Measurements from ENCODE around the gene PARP12.

PARP12 gene

DNA sequence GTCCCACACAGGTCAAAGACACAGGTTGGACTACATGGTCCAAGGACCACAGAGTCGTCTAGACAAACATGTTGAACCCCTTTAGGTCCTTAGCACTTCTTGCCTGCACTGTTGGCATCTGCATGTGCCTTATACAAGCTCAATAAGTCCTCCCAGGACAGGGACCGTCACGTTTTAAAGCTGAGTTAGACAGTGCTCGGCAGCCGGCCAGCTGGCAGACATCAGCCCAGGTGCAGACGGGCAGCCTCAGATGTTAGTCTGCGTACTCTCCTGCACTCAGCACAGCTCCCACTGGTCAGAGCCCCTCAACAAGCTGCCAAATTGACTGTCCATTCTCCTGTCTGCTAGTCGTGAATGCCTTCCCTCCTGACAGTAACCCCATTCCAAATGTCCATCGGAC is 34.9 kb downstream of the PARP12 start:
- TF ChIP-seq, protein P1, sequence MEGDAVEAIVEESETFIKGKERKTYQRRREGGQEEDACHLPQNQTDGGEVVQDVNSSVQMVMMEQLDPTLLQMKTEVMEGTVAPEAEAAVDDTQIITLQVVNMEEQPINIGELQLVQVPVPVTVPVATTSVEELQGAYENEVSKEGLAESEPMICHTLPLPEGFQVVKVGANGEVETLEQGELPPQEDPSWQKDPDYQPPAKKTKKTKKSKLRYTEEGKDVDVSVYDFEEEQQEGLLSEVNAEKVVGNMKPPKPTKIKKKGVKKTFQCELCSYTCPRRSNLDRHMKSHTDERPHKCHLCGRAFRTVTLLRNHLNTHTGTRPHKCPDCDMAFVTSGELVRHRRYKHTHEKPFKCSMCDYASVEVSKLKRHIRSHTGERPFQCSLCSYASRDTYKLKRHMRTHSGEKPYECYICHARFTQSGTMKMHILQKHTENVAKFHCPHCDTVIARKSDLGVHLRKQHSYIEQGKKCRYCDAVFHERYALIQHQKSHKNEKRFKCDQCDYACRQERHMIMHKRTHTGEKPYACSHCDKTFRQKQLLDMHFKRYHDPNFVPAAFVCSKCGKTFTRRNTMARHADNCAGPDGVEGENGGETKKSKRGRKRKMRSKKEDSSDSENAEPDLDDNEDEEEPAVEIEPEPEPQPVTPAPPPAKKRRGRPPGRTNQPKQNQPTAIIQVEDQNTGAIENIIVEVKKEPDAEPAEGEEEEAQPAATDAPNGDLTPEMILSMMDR (IDR thresholded peaks at IDR 0.05; ENCODE audit: low read depth, low read length) = no peak
- no peak for DNase-seq (ENCODE audit: extremely low read depth, low read depth)

DNA sequence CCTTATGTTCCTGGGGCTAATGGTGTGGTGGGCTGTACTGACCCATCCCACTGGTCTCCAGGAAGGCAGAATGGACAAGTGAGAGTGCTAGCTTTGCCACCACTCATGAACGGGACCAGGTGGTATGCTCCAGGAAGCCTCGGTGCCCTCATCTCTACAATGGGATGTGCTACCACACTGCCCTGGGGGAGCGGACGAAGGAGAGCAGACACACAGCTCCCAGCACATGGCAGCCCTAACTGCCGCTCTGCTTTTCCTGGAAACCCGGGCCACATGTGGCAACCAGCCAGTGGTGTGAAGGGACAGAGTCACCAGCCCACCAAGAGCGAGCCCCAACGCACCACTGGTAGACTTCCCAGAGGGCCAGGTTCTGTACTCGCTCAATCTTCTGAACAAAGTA is 35.8 kb downstream of the PARP12 start:
- DNase-seq (ENCODE audit: extremely low read depth, low read depth) = no peak
- TF ChIP-seq, protein P1 (IDR thresholded peaks at IDR 0.05; ENCODE audit: low read depth, low read length) = no peak

DNA sequence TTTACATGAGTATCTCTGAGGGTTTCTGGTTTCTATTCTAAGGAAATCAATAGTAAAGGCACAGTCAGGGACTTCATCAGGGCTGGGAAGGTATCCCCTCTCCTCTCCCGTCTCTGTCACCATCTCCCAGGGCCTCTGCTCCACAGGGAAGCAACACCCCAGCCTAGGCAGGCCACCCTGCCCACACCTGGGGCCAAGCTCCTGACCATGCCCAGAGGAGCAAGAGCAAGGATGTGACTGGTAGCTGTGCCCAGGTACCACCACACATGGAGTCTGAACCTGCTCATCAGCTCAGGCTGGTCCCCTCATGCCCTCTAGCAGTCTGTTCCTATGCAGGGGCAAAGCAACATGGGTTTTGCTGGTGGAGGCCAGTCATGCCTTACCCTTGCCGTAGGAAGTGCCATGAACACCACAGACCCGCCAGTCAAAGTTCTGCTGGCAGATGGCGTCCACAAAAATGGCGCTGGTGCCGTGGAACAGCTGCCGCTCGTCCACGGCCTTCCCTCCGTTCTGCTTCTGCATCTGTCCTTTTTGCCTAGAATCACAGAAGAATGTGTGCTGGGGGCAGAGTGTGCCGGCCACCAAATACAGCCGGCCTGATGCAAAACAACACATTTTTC is 36.8 kb downstream of the PARP12 start:
- no peak for DNase-seq (ENCODE audit: extremely low read depth, low read depth)
- TF ChIP-seq, protein P1 (IDR thresholded peaks at IDR 0.05; ENCODE audit: low read depth, low read length) = no peak

DNA sequence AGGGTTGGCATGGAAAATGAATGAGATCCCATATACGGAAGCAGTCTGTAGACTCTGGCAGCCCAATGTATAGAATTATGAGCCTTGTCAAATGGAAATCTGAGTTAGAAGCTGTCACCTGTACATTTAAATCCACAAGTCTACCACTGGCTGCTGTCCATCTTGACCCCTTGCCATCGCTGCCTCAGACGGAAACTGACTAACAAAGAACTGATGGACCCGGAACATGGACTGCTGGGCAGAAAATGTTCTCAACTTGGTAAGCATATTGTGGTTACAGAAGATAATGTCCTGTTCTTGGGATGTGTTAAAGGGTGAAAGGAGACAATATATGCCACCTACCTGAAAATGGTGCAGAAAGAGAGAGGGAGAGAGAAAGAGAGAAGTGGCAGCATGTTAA is 37.5 kb downstream of the PARP12 start:
- TF ChIP-seq, protein P1 (IDR thresholded peaks at IDR 0.05; ENCODE audit: low read depth, low read length) = no peak
- DNase-seq (ENCODE audit: extremely low read depth, low read depth) = no peak

DNA sequence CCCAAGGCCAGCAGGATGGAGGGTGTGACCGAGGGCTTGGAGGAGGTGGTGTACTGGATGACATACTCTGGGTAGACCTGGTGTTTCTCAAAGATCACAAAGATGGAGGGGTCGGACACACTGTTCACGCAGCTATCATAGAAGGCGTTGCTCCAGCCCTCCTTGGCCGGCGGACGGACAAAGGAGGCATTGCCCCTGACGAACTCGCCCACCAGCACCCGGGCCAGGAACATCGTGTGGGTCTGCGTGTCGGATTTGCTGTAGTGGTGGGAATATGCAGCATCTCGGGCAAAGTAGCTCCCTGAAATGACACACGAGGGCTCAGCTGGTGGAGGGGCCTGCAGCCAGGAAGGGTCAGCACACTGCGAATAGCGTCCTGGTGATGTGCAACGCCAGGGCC is 38.2 kb downstream of the PARP12 start:
- TF ChIP-seq, protein P1 (IDR thresholded peaks at IDR 0.05; ENCODE audit: low read depth, low read length) = no peak

DNA sequence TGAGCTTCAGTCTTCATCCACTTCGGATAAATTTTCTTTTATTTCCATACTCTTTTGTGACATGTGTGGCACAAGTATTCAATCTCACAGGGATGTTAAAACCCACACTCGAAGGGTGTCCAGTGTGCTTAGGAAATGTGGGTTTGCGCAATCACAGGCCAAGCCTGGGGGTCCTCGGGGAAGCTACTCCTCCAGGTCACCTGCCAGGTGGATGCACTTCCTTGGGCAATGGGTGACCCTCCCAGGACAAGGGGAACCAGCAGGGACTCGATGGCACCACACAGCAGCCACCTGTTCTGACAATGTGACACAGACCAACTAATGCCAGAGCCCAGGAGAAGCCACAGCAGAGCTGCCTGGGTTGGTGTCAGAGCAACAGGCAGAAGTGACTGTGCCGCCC is 39.0 kb downstream of the PARP12 start:
- TF ChIP-seq, protein P1 (IDR thresholded peaks at IDR 0.05; ENCODE audit: low read depth, low read length) = no peak
- no peak for DNase-seq (ENCODE audit: extremely low read depth, low read depth)

More for the DNA sequence above, 38.2 kb downstream of the PARP12 start:
- DNase-seq (ENCODE audit: extremely low read depth, low read depth) = no peak

DNA sequence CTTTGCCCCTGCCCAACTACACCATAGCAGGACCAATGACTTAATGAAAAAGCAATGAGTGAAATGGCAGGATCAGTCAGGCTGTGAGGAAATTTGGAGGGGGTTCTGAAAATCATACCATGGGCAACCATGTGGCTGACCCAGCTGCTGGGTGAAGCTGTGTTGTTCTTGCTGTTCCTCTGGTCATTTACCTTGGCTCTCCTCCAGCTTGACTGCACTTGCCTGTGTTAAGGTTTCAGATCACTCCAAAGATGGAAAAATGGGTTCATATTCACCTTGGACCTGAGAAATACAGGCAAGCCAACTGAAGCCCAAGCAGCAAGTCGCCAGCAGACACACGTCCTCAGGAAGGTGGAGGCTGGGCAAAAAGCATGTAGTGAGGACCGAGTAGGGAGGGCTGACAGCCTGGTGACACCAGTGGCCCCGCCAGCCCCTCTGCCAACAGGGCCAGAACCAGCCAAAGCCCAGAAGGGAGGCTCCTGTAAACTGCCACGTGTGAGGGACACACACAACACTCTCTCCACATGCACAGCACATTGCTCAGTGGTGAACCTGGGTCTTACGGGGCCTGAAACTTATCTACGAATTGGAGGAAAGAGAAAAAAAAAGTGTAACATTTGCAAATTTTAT is 40.1 kb downstream of the PARP12 start:
- TF ChIP-seq, protein P1 (IDR thresholded peaks at IDR 0.05; ENCODE audit: low read depth, low read length) = no peak
- DNase-seq (ENCODE audit: extremely low read depth, low read depth) = no peak

Measured in AG09319 (cell line).